GM21576 (cell line): ENCODE measurements around the gene KIF26A.

Source experiments
- ATAC-seq: cut with Tn5 transposase; IDR thresholded peaks from one replicate; pipeline ENCODE4 v1.9.1; 2021; ENCODE audit warnings: mild to moderate bottlenecking, moderate library complexity; ENCODE audit not compliant: unreplicated experiment

Gene KIF26A

GRCh38 chr14:104190396-104191000 is 52.1 kb downstream of the KIF26A start:
- no peak for ATAC-seq

GRCh38 chr14:104191409-104191997 is 53.1 kb downstream of the KIF26A start:
- no peak for ATAC-seq

GRCh38 chr14:104192146-104192882 is 53.9 kb downstream of the KIF26A start:
- ATAC-seq: no peak

- no peak for ATAC-seq
Measured at GRCh38 chr14:104192883-104193245, 54.5 kb downstream of the KIF26A start.

GRCh38 chr14:104194016-104194415 is 55.6 kb downstream of the KIF26A start:
- no peak for ATAC-seq

- no peak for ATAC-seq
Measured at GRCh38 chr14:104194716-104195115, 56.3 kb downstream of the KIF26A start.

- ATAC-seq: no peak
Measured at GRCh38 chr14:104195361-104195760, 57.0 kb downstream of the KIF26A start.

GRCh38 chr14:104195878-104196277 is 57.5 kb downstream of the KIF26A start:
- no peak for ATAC-seq

- ATAC-seq: no peak
Measured at GRCh38 chr14:104196461-104197140, 58.2 kb downstream of the KIF26A start.

- ATAC-seq: no peak
Measured at GRCh38 chr14:104197449-104198247, 59.3 kb downstream of the KIF26A start.

- ATAC-seq: no peak
Measured at GRCh38 chr14:104199266-104199895, 61.0 kb downstream of the KIF26A start.

GRCh38 chr14:104200106-104200505 is 61.7 kb downstream of the KIF26A start:
- no peak for ATAC-seq

GRCh38 chr14:104200591-104200990 is 62.2 kb downstream of the KIF26A start:
- ATAC-seq: no peak

- no peak for ATAC-seq
Measured at GRCh38 chr14:104201063-104201462, 62.7 kb downstream of the KIF26A start.

GRCh38 chr14:104201496-104201895 is 63.1 kb downstream of the KIF26A start:
- ATAC-seq: no peak

- ATAC-seq: no peak
Measured at GRCh38 chr14:104202259-104203070, 64.1 kb downstream of the KIF26A start.

- ATAC-seq: no peak
Measured at GRCh38 chr14:104203071-104203425, 64.7 kb downstream of the KIF26A start.

GRCh38 chr14:104204660-104205149 is 66.3 kb downstream of the KIF26A start:
- no peak for ATAC-seq

- no peak for ATAC-seq
Measured at GRCh38 chr14:104205781-104206180, 67.4 kb downstream of the KIF26A start.
